ENCODE data around the gene CCDC28A. TPM values are rescaled to one million over a fixed set of nuclear protein-coding genes. Genes with fewer than 3 reads are reported as not detected.

Gene CCDC28A
- 10.9 and 11.2 TPM in 2 replicates for total RNA-seq

DNA sequence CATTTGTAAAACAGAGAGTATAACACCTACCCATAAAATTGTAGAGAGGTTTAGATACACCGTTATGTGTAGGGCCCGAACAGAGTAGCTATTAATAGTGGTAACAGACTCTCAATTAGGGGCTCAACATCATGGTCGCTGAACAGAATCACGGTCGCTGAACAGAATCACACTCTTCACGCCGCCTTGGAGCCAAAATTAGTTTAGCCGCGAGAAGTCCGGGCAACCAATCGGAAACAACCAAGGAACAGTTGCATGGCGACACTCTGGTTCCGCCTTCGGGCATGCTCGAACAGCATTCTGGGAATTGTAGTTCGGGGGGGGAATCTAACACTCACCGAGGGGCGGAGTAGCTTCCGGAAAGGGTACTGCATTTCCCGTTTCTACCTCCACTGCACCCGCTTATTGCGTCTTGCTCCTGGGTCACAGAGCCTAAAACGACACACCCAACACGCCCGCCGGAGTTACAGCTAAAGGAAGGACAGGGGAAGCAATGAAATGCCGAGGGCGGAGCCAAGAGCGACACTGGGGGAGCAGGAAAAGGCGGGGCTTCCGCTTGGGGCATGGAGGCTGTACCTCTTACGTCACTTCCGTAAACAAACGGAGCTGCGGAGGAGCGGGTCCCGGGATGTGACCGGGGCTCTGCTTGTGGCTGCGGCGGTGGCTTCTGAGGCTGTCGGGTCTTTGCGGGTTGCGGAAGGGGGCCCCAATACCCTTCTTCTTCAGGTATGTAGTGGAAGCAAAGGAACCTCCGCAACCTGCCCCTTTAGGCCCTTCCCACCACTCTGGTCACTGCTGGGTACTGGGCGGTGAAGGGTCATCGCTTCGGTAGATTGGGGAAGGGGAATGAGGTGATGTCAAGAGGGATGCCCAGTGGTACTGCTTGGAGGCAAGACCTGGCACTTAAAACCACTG lies at the start of gene CCDC28A:
CCDC28A (plus strand) TSS at position 593 of the 915 bp plus-strand sequence. CDS start 2,352 bp downstream, outside the sequence.

DNA sequence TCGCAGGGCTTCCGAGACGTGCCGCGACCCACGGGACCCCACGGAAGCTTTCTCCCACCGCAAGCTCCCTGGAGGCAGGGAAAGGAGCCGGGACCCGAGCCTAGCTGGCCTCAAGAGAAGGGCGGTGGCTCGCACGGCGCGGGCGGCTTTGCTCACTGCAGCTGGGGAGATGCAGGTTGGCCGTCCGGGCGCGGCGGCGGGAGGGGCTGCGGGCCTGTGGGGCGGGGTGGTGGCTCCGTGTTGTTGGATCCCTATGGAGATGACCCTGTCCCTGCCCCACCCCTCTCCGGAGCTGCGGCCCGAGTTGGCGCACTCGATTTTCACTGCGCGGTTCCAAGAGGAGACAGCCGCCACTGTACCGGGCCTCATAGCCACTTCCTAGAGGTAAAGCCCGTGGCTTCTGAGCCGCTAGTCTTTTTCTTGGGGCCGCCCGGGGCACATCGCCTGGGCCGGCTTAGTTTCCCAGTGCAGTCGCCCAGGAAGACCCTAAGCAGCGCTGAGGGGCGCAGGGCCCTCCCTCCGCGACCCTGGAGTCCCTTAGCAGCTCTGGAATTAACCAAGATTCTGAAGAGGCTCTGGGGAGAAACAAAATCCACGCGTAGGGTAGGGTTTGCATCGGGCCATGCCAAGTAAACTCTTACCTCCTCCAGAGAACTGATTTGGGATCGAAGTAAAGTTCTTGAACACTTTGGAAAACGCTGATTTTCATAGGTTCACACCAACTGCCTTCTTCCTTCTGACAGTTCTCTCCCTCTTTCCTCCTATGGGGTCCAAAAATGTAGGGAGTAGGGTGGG lies 22.4 kb downstream of the CCDC28A start, which contains the start of gene ECT2L:
ECT2L (plus strand) TSS at position 279 of the 795 bp plus-strand sequence. CDS start 17,188 bp downstream, outside the sequence.

Other genes with a start within 250 kb of the CCDC28A start
- gene ECT2L, start 22.3 kb downstream of the CCDC28A start, total RNA-seq, result not detected in 2 replicates
- gene REPS1, start 214.5 kb downstream of the CCDC28A start, total RNA-seq, result 31.7 and 35.0 TPM in 2 replicates